Caco-2 (cell line): ENCODE results near the gene TPX2. TPM values are rescaled to one million over a fixed set of nuclear protein-coding genes. Genes with fewer than 3 reads are reported as not detected.

Experiments
- BruUV-seq: library from RNA; stranded (reverse); fragments of 400-500 nt; replicated peaks from 2 replicates; lab custom pipeline; 2021; lab: Mats Ljungman, UMichigan
- CTCF ChIA-PET: fragments of 300-600 bp; sonication (Branson Sonifier 250); formaldehyde crosslinking; loops from one replicate; lab custom pipeline; 2022; ENCODE audit warnings: antibody characterized with exemption; lab: Charles Lee
- POLR2A ChIA-PET: fragments of 300-600 bp; sonication (Branson Sonifier 250); formaldehyde crosslinking; loops from one replicate; lab custom pipeline; 2022; ENCODE audit warnings: antibody characterized with exemption; lab: Charles Lee
- DNase-seq, 2 experiments: peaks; one replicate each; pipeline versions ENCODE4 v3.0.0 to v3.0.0-alpha.2; 2020 to 2022
- H3K27me3 ChIP-seq: replicated peaks from 2 replicates; pipeline ENCODE4 v1.6.0; 2011; ENCODE audit warnings: low read length; ENCODE audit not compliant: control insufficient read depth, insufficient read depth
- H3K36me3 ChIP-seq: 2 replicates; pipeline ENCODE4 v1.5.1; 2011; ENCODE audit warnings: low read length; ENCODE audit not compliant: control insufficient read depth, insufficient read depth
- H3K4me1 ChIP-seq: fragments of 250-450 bp; sonication (Bioruptor Pico); 2 replicates; pipeline ENCODE4 v1.5.1; 2020; ENCODE audit warnings: mild to moderate bottlenecking
- H3K4me3 ChIP-seq: 2 replicates; pipeline ENCODE4 v1.5.1; 2011; ENCODE audit warnings: low read depth, mild to moderate bottlenecking, control low read depth, low read length
- H3K9me3 ChIP-seq: fragments of 250-450 bp; sonication (Bioruptor Pico); 2 replicates; pipeline ENCODE4 v1.5.1; 2020; ENCODE audit warnings: mild to moderate bottlenecking, moderate library complexity
- H3K27ac Mint-ChIP-seq: one replicate; pipeline ENCODE4 v1.8.0; 2022; ENCODE audit warnings: mixed read lengths; ENCODE audit not compliant: unreplicated experiment
- H3K27me3 Mint-ChIP-seq: one replicate; pipeline ENCODE4 v1.8.0; 2022; ENCODE audit warnings: mixed read lengths; ENCODE audit not compliant: insufficient read depth, unreplicated experiment
- H3K36me3 Mint-ChIP-seq: one replicate; pipeline ENCODE4 v1.8.0; 2022; ENCODE audit warnings: mild to moderate bottlenecking, mixed read lengths; ENCODE audit not compliant: insufficient read depth, unreplicated experiment
- H3K4me1 Mint-ChIP-seq: one replicate; pipeline ENCODE4 v1.8.0; 2022; ENCODE audit warnings: low read depth, mixed read lengths; ENCODE audit not compliant: unreplicated experiment
- H3K4me3 Mint-ChIP-seq: one replicate; pipeline ENCODE4 v1.8.0; 2022; ENCODE audit warnings: mild to moderate bottlenecking, moderate library complexity, mixed read lengths; ENCODE audit not compliant: unreplicated experiment
- H3K9me3 Mint-ChIP-seq: one replicate; pipeline ENCODE4 v1.8.0; 2022; ENCODE audit warnings: mixed read lengths; ENCODE audit not compliant: unreplicated experiment
- intact Hi-C: fragments of 100-400 bp; cut with micrococcal nuclease; formaldehyde crosslinking; loops from one replicate; pipeline ENCODE4 v1.10.0; 2022; ENCODE audit not compliant: unreplicated experiment
- total RNA-seq: library from RNA; stranded (reverse); gene quantifications from 2 replicates; pipeline ENCODE4 v1.2.3, GENCODE V29; 2022
- TF ChIP-seq, protein P1 (sequence below), 2 experiments: fragments of 200-600 bp in 1 of 2; IDR thresholded peaks; 1 replicate in 1 of 2; 2 replicates in 1 of 2; pipeline versions ENCODE4 v1.5.1 to v1.8.0; 2011 to 2022; ENCODE audit warnings: antibody characterized with exemption in 1 of 2, control low read depth in 1 of 2, inconsistent platforms in 1 of 2, low read depth in 1 of 2, low read length in 1 of 2, mild to moderate bottlenecking in 1 of 2, moderate library complexity in 1 of 2; ENCODE audit not compliant: insufficient read depth in 1 of 2, severe bottlenecking in 1 of 2, unreplicated experiment in 1 of 2

TPX2 gene
- total RNA-seq, 1 experiment from 2014 or later = 237 TPM

DNA sequence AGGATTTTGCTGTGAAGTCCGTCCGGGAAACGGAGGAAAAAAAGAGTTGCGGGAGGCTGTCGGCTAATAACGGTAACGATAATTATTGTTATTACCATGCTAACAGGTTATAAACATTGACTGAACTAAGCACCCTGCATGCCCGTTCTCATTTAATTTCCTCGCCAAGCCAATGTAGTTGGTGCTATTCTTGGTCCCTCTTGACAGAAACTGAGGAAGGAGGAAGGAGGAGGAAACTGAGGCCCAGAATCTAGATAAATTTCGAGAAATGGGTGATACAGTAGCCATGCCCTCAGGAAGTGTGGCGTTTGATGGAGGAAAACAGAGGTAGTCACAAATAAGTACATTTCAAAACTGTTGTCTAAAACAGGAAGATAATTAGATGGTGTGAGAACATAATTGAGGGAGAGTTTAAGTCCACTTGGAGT is 474 bp downstream of the TPX2 start:
- Mint-ChIP-seq H3K36me3 (peaks cover 31% of the 10 kb centered on the region), H3K4me3 (no peak overlapping the region), H3K9me3 (no peaks in the 10 kb centered on the region), H3K4me1 (peaks cover 5% of the 10 kb centered on the region), H3K27me3 (no peaks in the 10 kb centered on the region), H3K27ac (no peak overlapping the region)
- Histone ChIP-seq H3K9me3 (no peaks in the 10 kb centered on the region), H3K27me3 (no peaks in the 10 kb centered on the region), H3K4me1 (0 out of 2 replicates have a peak, but pooled peaks cover 6% of the 10 kb centered on the region), H3K36me3 (peaks cover 2% of the 10 kb centered on the region; the same call in 1 of the 2 replicates), H3K4me3 (peak overlapping the region; percentile 72)
- intact Hi-C loops = loop anchor here (1.0 kb wide), 4 partner anchors 15 to 51 kb away; no protein-coding TSS in a partner anchor
- TF ChIP-seq, protein P1, sequence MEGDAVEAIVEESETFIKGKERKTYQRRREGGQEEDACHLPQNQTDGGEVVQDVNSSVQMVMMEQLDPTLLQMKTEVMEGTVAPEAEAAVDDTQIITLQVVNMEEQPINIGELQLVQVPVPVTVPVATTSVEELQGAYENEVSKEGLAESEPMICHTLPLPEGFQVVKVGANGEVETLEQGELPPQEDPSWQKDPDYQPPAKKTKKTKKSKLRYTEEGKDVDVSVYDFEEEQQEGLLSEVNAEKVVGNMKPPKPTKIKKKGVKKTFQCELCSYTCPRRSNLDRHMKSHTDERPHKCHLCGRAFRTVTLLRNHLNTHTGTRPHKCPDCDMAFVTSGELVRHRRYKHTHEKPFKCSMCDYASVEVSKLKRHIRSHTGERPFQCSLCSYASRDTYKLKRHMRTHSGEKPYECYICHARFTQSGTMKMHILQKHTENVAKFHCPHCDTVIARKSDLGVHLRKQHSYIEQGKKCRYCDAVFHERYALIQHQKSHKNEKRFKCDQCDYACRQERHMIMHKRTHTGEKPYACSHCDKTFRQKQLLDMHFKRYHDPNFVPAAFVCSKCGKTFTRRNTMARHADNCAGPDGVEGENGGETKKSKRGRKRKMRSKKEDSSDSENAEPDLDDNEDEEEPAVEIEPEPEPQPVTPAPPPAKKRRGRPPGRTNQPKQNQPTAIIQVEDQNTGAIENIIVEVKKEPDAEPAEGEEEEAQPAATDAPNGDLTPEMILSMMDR (IDR thresholded peaks at IDR 0.05; ENCODE audit: insufficient read depth in 1 of 2, low read depth in 1 of 2, low read length in 1 of 2, severe bottlenecking in 1 of 2, unreplicated experiment in 1 of 2) = no peak
- CTCF ChIA-PET = interaction anchor here (1.0 to 3.0 kb wide), 9 partner anchors 16 to 182 kb away, joined by 3 to 34 read pairs (median 4); no protein-coding TSS in a partner anchor
- DNase-seq = no peak
- POLR2A ChIA-PET = interaction anchor here (0.6 to 2.0 kb wide), 12 partner anchors 10 to 166 kb away, joined by 3 to 15 read pairs (median 5); partner anchors contain the start of gene BCL2L1
- TSS peak; percentile 67 for BruUV-seq

DNA sequence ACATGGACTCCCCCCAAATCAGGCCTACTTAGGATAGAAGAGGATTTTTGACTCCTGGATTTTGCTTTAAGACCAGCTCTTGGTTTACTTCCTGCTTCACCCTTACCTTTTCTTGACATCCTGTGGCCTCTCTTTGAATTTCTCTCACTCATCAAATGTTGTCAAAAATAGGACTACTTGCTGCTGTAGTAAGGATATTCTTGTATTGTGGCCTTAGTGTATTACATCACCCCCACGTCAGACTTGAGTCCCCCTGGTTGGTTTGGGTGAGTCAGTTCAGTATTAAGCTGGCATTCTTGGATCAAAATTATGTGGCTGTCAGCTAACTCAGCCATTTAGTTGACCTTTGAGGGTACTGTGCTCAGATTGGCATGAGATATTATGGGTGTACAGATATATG is 1.1 kb downstream of the TPX2 start:
- Histone ChIP-seq H3K36me3 (peaks cover 2% of the 10 kb centered on the region; the same call in 1 of the 2 replicates), H3K9me3 (no peaks in the 10 kb centered on the region), H3K4me1 (0 out of 2 replicates have a peak, but pooled peaks cover 6% of the 10 kb centered on the region), H3K4me3 (peak overlapping the region; percentile 72), H3K27me3 (no peaks in the 10 kb centered on the region)
- Mint-ChIP-seq H3K27ac (no peak overlapping the region), H3K9me3 (no peaks in the 10 kb centered on the region), H3K4me3 (no peak overlapping the region), H3K27me3 (no peaks in the 10 kb centered on the region), H3K4me1 (peaks cover 6% of the 10 kb centered on the region), H3K36me3 (peaks cover 38% of the 10 kb centered on the region)
- TF ChIP-seq, protein P1 (IDR thresholded peaks at IDR 0.05; ENCODE audit: insufficient read depth in 1 of 2, low read depth in 1 of 2, low read length in 1 of 2, severe bottlenecking in 1 of 2, unreplicated experiment in 1 of 2) = no peak
- intact Hi-C loops = no loop called here
- CTCF ChIA-PET = interaction anchor here (0.6 to 3.0 kb wide), 6 partner anchors 17 to 177 kb away, joined by 3 to 34 read pairs (median 3); no protein-coding TSS in a partner anchor
- no TSS peak for BruUV-seq
- DNase-seq = no peak
- POLR2A ChIA-PET = interaction anchor here (1.1 kb wide), 1 partner anchor 104 kb away, joined by 4 read pairs; no protein-coding TSS in a partner anchor

DNA sequence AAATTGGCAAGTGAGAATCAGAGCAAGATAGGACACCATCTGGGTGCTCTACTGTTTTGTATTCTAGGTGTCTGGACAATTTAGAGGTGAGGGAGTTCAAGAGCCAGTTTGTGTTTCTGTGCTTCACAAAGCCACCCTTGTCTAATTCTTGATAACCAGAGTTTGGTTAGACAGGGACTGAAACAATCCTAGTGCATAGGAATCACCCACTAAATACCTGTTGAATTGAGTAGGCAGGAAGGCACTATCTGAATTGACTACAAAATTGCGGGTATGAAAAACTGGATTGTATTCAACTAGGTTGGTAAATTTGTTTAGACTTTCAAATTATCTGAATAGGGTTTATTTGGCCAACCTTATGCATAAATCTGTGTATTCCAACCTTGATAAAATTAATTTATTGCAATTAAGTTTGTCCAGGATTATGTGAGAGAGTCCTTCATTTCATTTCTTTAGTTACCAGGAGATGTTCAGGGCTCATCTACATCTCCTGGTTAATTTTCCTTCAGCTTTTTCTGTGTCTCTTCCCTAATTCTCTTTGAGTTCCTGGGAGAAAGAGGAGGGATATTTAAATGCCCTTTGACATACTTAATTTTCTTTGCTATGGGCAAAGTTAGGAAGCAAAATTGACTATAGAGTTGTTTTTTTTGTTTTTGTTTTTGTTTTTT is 1.7 kb downstream of the TPX2 start:
- H3K9me3 ChIP-seq = no peaks in the 10 kb centered on the region
- H3K9me3 Mint-ChIP-seq = no peaks in the 10 kb centered on the region
- H3K36me3 Mint-ChIP-seq = peaks cover 44% of the 10 kb centered on the region
- DNase-seq = no peak
- no peaks in the 10 kb centered on the region for H3K27me3 Mint-ChIP-seq
- 0 out of 2 replicates have a peak, but pooled peaks cover 6% of the 10 kb centered on the region for H3K4me1 ChIP-seq
- BruUV-seq = no TSS peak
- peaks cover 2% of the 10 kb centered on the region; the same call in 1 of the 2 replicates for H3K36me3 ChIP-seq
- peaks cover 10% of the 10 kb centered on the region for H3K4me1 Mint-ChIP-seq
- intact Hi-C loops = no loop called here
- no peaks in the 10 kb centered on the region for H3K27me3 ChIP-seq
- ChIA-PET CTCF (interaction anchor here (0.6 to 3.0 kb wide), 5 partner anchors 17 to 128 kb away, joined by 3 to 34 read pairs (median 3); no protein-coding TSS in a partner anchor), POLR2A (no interaction called here)
- H3K4me3 Mint-ChIP-seq = no peak overlapping the region
- TF ChIP-seq, protein P1 (IDR thresholded peaks at IDR 0.05; ENCODE audit: insufficient read depth in 1 of 2, low read depth in 1 of 2, low read length in 1 of 2, severe bottlenecking in 1 of 2, unreplicated experiment in 1 of 2) = no peak
- peak overlapping the region; percentile 72 for H3K4me3 ChIP-seq
- no peak overlapping the region for H3K27ac Mint-ChIP-seq
